Common myeloid progenitor, CD34-positive (primary cell): ENCODE results near the gene CHRND.

Experiments used
- CTCF ChIA-PET: fragments of 350-600 bp; sonication (Branson Sonifier 250); formaldehyde crosslinking; loops from one replicate; lab custom pipeline; 2021; ENCODE audit warnings: antibody characterized with exemption; lab: Charles Lee
- POLR2A ChIA-PET: fragments of 350-600 bp; sonication (Branson Sonifier 250); formaldehyde crosslinking; loops from one replicate; lab custom pipeline; 2021; ENCODE audit warnings: antibody characterized with exemption; lab: Charles Lee
- DNase-seq, 3 donors: peaks; one replicate each; pipeline versions ENCODE4 v3.0.0 to v3.0.0-alpha.2; 2013
- H3K27ac ChIP-seq, 2 experiments: 1 replicate in 1 of 2; 2 replicates in 1 of 2; pipeline ENCODE4 v1.7.0; 2013; ENCODE audit warnings: inconsistent platforms in 2 of 2, low read length in 2 of 2, mild to moderate bottlenecking in 2 of 2, low read depth in 1 of 2, moderate library complexity in 1 of 2; ENCODE audit not compliant: severe bottlenecking in 2 of 2, insufficient read depth in 1 of 2, poor library complexity in 1 of 2
- H3K27me3 ChIP-seq, 5 experiments: replicated peaks in 2 of 5; 1 replicate in 3 of 5; 2 replicates in 2 of 5; pipeline versions ENCODE4 v1.6.1 to v1.7.0; 2013; ENCODE audit warnings: low read length in 4 of 5, mild to moderate bottlenecking in 2 of 5, moderate library complexity in 2 of 5, inconsistent platforms in 1 of 5; ENCODE audit not compliant: insufficient read depth in 5 of 5, control insufficient read depth in 4 of 5
- H3K36me3 ChIP-seq, 4 experiments: 1 replicate in 2 of 4; 2 replicates in 2 of 4; pipeline versions ENCODE4 v1.6.1 to v1.7.0; 2013; ENCODE audit warnings: low read length in 3 of 4, control low read depth in 1 of 4, mild to moderate bottlenecking in 1 of 4; ENCODE audit not compliant: control insufficient read depth in 4 of 4, insufficient read depth in 4 of 4
- H3K4me1 ChIP-seq, 4 experiments: 1 replicate in 3 of 4; 2 replicates in 1 of 4; pipeline versions ENCODE4 v1.6.1 to v1.7.1; 2013; ENCODE audit warnings: low read length in 3 of 4, mild to moderate bottlenecking in 3 of 4, control low read depth in 1 of 4, inconsistent platforms in 1 of 4, moderate library complexity in 1 of 4; ENCODE audit not compliant: control insufficient read depth in 4 of 4, insufficient read depth in 4 of 4; ENCODE audit errors: control extremely low read depth in 1 of 4
- H3K4me3 ChIP-seq, 7 experiments: 1 replicate in 4 of 7; 2 replicates in 3 of 7; pipeline versions ENCODE4 v1.5.1 to v1.7.0; 2013; ENCODE audit warnings: mild to moderate bottlenecking in 7 of 7, low read length in 6 of 7, moderate library complexity in 6 of 7, inconsistent platforms in 2 of 7, low read depth in 2 of 7, control low read depth in 1 of 7; ENCODE audit not compliant: insufficient read depth in 4 of 7, control insufficient read depth in 1 of 7; ENCODE audit errors: extremely low read depth in 1 of 7
- H3K9me3 ChIP-seq, 5 experiments: 1 replicate in 4 of 5; 2 replicates in 1 of 5; pipeline versions ENCODE4 v1.6.1 to v1.7.1; 2013; ENCODE audit warnings: low read length in 4 of 5, mild to moderate bottlenecking in 2 of 5, inconsistent platforms in 1 of 5, low read depth in 1 of 5, moderate library complexity in 1 of 5; ENCODE audit not compliant: control insufficient read depth in 4 of 5, insufficient read depth in 2 of 5; ENCODE audit errors: control extremely low read depth in 1 of 5
- WGBS: methylation state at CpG from one replicate; pipeline ENCODE4 v1.1.5; 2013; ENCODE audit not compliant: insufficient coverage; 5-methylcytosine and 5-hydroxymethylcytosine counted together

Gene CHRND

DNA sequence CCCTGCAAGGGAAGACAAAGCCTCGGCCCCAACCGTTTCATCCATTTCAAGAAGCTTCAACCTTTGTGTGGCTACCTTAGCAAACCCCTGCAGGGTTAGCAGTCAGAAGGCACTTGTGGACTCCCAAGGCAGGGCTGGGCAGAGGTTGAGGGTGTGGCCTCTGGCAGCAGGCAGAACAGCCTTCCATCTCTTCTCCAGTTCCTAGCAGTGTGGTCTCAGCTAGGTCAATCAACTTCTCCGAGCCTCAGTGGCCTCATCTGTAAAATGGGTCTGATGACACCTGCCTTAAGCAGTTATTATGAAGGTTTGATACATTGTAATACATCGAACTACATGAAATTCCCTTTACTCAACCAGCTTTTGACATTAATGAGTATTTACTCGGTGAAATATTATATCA lies 12.6 kb upstream of the CHRND start:
- CTCF ChIA-PET = interaction anchor here (0.6 to 1.6 kb wide), 3 partner anchors 10 to 74 kb away, joined by 3 to 6 read pairs (median 3); no protein-coding TSS in a partner anchor
- no peaks in the 10 kb centered on the region for H3K4me1 ChIP-seq
- no peak overlapping the region for H3K27ac ChIP-seq
- H3K4me3 ChIP-seq = no peak overlapping the region
- H3K36me3 ChIP-seq = no peaks in the 10 kb centered on the region
- no peaks in the 10 kb centered on the region for H3K9me3 ChIP-seq
- 88% methylated on average over 2 of the region's 5 CpGs for whole genome bisulfite sequencing
- POLR2A ChIA-PET = interaction anchor here (0.6 kb wide), 1 partner anchor 145 kb away, joined by 3 read pairs; no protein-coding TSS in a partner anchor
- peaks cover 0 to 9% (median under 1%) of the 10 kb centered on the region in 5 experiments for H3K27me3 ChIP-seq
- DNase-seq = no peak

DNA sequence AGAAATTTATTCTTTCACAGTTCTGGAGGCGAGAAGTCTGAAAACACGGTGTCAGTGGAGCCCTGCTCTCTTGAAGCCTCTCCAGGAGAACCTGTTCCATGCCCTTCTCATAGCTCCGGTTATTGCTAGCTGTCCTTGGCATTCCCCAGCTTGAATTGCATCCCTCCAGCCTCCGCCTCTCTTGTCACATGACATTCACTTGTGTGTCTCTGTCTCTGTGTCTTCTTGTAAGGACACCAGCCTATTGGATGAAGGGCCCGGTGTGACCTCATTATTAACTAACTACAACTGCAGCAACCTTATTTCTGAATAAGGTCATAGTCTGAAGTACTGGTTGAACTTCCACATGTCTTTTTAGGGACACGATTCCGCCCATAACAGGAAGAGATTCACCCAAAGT lies 10.3 kb upstream of the CHRND start:
- WGBS = 98% methylated on average over 4 of the region's 7 CpGs
- peaks cover 0 to 16% (median 3%) of the 10 kb centered on the region in 5 experiments for H3K27me3 ChIP-seq
- no peaks in the 10 kb centered on the region for H3K4me1 ChIP-seq
- ChIA-PET POLR2A (interaction anchor here (0.5 kb wide), 1 partner anchor 55 kb away, joined by 3 read pairs; no protein-coding TSS in a partner anchor), CTCF (interaction anchor here (0.9 to 1.3 kb wide), 5 partner anchors 8 to 83 kb away, joined by 3 to 5 read pairs (median 3); partner anchors contain the start of gene CHRND)
- no peaks in the 10 kb centered on the region for H3K36me3 ChIP-seq
- no peak overlapping the region for H3K27ac ChIP-seq
- H3K4me3 ChIP-seq = no peak overlapping the region
- H3K9me3 ChIP-seq = no peaks in the 10 kb centered on the region
- no peak for DNase-seq

DNA sequence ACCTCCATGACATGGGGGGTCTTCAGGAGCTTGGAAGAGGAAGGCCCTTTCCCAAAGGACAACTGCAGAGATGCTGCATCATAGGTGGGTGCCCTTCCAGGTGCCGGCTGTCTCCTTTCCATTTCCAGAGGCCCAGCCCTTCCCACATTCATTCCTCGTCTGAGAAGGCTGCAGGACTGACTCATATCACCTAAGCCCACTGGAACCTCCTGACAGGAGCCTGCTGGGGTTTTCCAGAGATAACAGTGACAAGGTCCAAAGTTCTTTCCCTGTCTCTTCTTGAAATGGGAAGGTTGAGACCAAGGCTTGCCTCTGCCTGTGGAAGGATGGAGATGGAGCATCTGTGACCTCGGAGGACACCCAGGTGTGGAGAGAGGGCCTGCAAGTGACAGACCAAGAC lies 9.4 kb upstream of the CHRND start:
- POLR2A ChIA-PET = no interaction called here
- WGBS = 100% methylated on average over 3 of the region's 3 CpGs

GRCh38 chr2:232518844-232519243 lies 7.1 kb upstream of the CHRND start:
- CTCF ChIA-PET = interaction anchor here (1.4 to 6.4 kb wide), 3 partner anchors 72 to 619 kb away, joined by 3 to 29 read pairs (median 4); no protein-coding TSS in a partner anchor
- Histone ChIP-seq H3K4me3 (no peak overlapping the region), H3K9me3 (no peaks in the 10 kb centered on the region), H3K4me1 (peaks cover 0 to 21% (median 12%) of the 10 kb centered on the region in 4 experiments), H3K27ac (no peak overlapping the region), H3K36me3 (no peaks in the 10 kb centered on the region), H3K27me3 (peaks cover 0 to 47% (median 16%) of the 10 kb centered on the region in 5 experiments)
- DNase-seq = no peak
- WGBS = 83% methylated on average over 5 of the region's 6 CpGs
- POLR2A ChIA-PET = no interaction called here

More for the DNA sequence above, 9.4 kb upstream of the CHRND start:
- H3K27me3 ChIP-seq = peaks cover 0 to 26% (median 9%) of the 10 kb centered on the region in 5 experiments
- no peak overlapping the region for H3K4me3 ChIP-seq
- no peaks in the 10 kb centered on the region for H3K9me3 ChIP-seq
- CTCF ChIA-PET = interaction anchor here (0.8 to 1.3 kb wide), 2 partner anchors 10 to 62 kb away, joined by 3 read pairs; partner anchors contain the start of gene CHRND
- peaks cover 0 to under 1% (median 0%) of the 10 kb centered on the region in 4 experiments for H3K4me1 ChIP-seq
- DNase-seq = no peak
- no peaks in the 10 kb centered on the region for H3K36me3 ChIP-seq
- no peak overlapping the region for H3K27ac ChIP-seq

DNA sequence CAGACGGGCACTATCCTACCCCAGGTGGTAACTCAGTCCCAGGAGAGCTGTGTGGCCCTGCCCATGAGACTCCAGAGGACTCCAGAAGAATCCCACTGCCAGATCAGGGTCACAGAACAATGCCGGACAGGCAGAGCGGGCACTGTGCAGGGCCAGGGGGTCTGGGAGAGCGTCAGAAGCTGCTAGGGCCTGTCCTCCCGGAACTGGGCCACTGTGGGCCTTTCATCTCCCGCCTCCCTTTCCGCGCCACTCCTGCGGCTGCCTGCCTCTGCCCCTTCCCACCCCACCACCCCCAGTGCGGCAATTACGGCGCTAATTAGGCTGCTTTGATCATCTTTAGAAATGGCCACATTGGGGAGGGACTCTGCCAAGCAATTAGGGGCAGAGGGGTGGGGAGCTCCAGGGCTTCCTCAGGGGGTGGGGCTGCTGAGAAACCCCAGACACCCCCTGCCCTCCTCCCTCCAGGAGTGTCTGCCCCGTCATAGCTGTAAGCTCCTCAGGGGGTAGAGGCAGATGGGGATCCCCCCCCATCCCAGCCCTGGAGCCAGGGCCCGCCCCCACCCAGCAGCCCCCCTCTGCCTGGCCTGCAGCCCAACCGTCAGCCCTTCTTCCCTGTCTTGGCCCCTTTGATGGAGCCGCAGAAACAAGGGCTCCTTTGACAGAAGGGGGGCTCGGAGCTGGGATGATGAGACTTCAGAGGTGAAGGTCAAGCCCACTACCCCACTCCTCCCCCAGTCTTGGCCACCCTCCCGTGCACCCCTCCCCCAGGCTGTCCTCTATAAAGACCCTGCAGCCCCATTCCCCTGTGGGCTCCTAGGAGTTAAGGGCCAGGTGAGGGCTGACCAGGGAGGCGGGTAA lies 6.2 kb upstream of the CHRND start, which contains the start of gene PRSS56:
TSS of gene PRSS56 (plus strand) at position 808 of the 858 bp plus-strand sequence. CDS start 211 bp downstream, outside the sequence.
- peaks cover 0 to 57% (median 19%) of the 10 kb centered on the region in 5 experiments for H3K27me3 ChIP-seq
- H3K4me3 ChIP-seq = no peak within 1 kb of the TSS
- H3K27ac ChIP-seq = no peak within 1 kb of the TSS
- WGBS = 64% methylated on average over 7 of the region's 19 CpGs
- peaks cover 0 to 30% (median 18%) of the 10 kb centered on the region in 4 experiments for H3K4me1 ChIP-seq
- ChIA-PET CTCF (interaction anchor here (1.2 to 6.4 kb wide), 6 partner anchors 59 to 619 kb away, joined by 3 to 29 read pairs (median 4); no protein-coding TSS in a partner anchor), POLR2A (no interaction called here)
- no peaks in the 10 kb centered on the region for H3K9me3 ChIP-seq
- no peaks in the 10 kb centered on the region for H3K36me3 ChIP-seq
- DNase-seq = no peak

GRCh38 chr2:232520489-232520888 lies 5.5 kb upstream of the CHRND start:
- Histone ChIP-seq H3K27ac (no peak overlapping the region), H3K27me3 (peaks cover 0 to 62% (median 19%) of the 10 kb centered on the region in 5 experiments), H3K9me3 (no peaks in the 10 kb centered on the region), H3K36me3 (no peaks in the 10 kb centered on the region), H3K4me1 (peaks cover 0 to 30% (median 18%) of the 10 kb centered on the region in 4 experiments), H3K4me3 (no peak overlapping the region)
- no peak for DNase-seq
- POLR2A ChIA-PET = no interaction called here
- CTCF ChIA-PET = interaction anchor here (1.2 to 6.4 kb wide), 6 partner anchors 44 to 620 kb away, joined by 3 to 29 read pairs (median 4); no protein-coding TSS in a partner anchor
- 87% methylated on average over 8 of the region's 15 CpGs for WGBS
